Mesendoderm (in vitro differentiated cells): ENCODE data around the gene PLSCR3.
"Not testable (repeated sequence)": the region's sequence is repeated elsewhere in the genome, so short reads cannot be mapped to it uniquely, and the experiment has no call there.

ENCODE experiments used
- DNase-seq: peaks from one replicate; pipeline ENCODE4 v3.0.0; 2013
- H2AK5ac ChIP-seq: 2 replicates; pipeline ENCODE4 v1.6.1; 2013; ENCODE audit warnings: low read length, inconsistent platforms
- H2BK120ac ChIP-seq: 2 replicates; pipeline ENCODE4 v1.6.1; 2013; ENCODE audit warnings: low read depth, mild to moderate bottlenecking, low read length, moderate library complexity, mixed read lengths
- H2BK15ac ChIP-seq: replicated peaks from 2 replicates; pipeline ENCODE4 v1.6.1; 2013; ENCODE audit warnings: low read depth, mild to moderate bottlenecking, moderate library complexity
- H2BK5ac ChIP-seq: 2 replicates; pipeline ENCODE4 v1.6.1; 2013; ENCODE audit warnings: low read length, inconsistent platforms
- H3K18ac ChIP-seq: 2 replicates; pipeline ENCODE4 v1.6.1; 2013; ENCODE audit warnings: mild to moderate bottlenecking, low read length, mixed read lengths
- H3K23ac ChIP-seq: one replicate; pipeline ENCODE4 v1.6.1; 2013; ENCODE audit warnings: low read length
- H3K27ac ChIP-seq: 2 replicates; pipeline ENCODE4 v1.5.1; 2013; ENCODE audit warnings: low read depth, mild to moderate bottlenecking, inconsistent platforms, low read length, moderate library complexity
- H3K27me3 ChIP-seq: 2 replicates; pipeline ENCODE4 v1.6.1; 2013; ENCODE audit warnings: low read length, control low read depth, mild to moderate bottlenecking, inconsistent platforms; ENCODE audit not compliant: insufficient read depth, poor library complexity
- H3K36me3 ChIP-seq: 2 replicates; pipeline ENCODE4 v1.6.1; 2013; ENCODE audit warnings: low read length, inconsistent platforms; ENCODE audit not compliant: control insufficient read depth, insufficient read depth
- H3K4ac ChIP-seq: one replicate; pipeline ENCODE4 v1.6.1; 2013; ENCODE audit warnings: low read depth, mild to moderate bottlenecking, low read length, moderate library complexity
- H3K4me1 ChIP-seq: 2 replicates; pipeline ENCODE4 v1.6.1; 2013; ENCODE audit warnings: low read depth, low read length, inconsistent platforms; ENCODE audit not compliant: control insufficient read depth
- H3K4me2 ChIP-seq: 2 replicates; pipeline ENCODE4 v1.6.1; 2013; ENCODE audit warnings: low read length
- H3K4me3 ChIP-seq: 2 replicates; pipeline ENCODE4 v1.5.1; 2013; ENCODE audit warnings: mild to moderate bottlenecking, low read length
- H3K56ac ChIP-seq: one replicate; pipeline ENCODE4 v1.6.1; 2013; ENCODE audit warnings: low read length
- H3K79me1 ChIP-seq: 2 replicates; pipeline ENCODE4 v1.6.1; 2013; ENCODE audit warnings: low read length, inconsistent platforms
- H3K79me2 ChIP-seq: 2 replicates; pipeline ENCODE4 v1.6.1; 2013; ENCODE audit warnings: mild to moderate bottlenecking, low read length; ENCODE audit not compliant: control insufficient read depth, insufficient read depth
- H3K9ac ChIP-seq: 2 replicates; pipeline ENCODE4 v1.6.1; 2013; ENCODE audit warnings: low read length, inconsistent platforms
- H4K5ac ChIP-seq: one replicate; pipeline ENCODE4 v1.6.1; 2013; ENCODE audit warnings: low read length
- H4K8ac ChIP-seq: one replicate; pipeline ENCODE4 v1.6.1; 2013; ENCODE audit warnings: low read depth, mild to moderate bottlenecking, control low read depth, low read length, moderate library complexity
- WGBS: extraction: QIAGEN DNeasy Blood & Tissue Kit; methylation state at CpG from one replicate; pipeline ENCODE4 v1.1.7; 2013; ENCODE audit warnings: low lambda C conversion rate, missing lambda C conversion rate; ENCODE audit not compliant: insufficient coverage; ENCODE audit errors: extremely low coverage; 5-methylcytosine and 5-hydroxymethylcytosine counted together

Gene PLSCR3

DNA sequence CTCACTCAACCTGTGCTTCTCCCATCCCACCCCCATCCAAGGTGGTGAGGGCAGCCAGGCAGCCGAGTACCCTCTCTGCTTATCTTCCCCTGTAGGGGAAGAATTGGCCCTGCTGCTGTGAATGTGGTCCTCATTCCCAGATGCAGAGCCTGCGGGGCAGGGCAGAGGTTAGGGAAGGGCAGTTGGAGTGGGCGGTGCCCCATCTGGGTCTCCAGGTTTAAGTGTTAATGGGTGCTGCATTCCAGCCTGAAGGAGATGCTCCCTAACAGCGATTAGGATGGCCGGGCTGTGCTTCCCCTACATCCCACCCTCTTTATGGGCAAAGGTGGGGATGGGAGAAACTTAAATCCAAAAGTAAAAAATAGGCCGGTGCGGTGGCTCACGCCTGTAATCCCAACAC, 27.2 kb downstream of the PLSCR3 start:
- Histone ChIP-seq H2BK120ac (no peak overlapping the region), H3K27me3 (no peaks in the 10 kb centered on the region), H2AK5ac (no peak overlapping the region), H4K8ac (no peak overlapping the region), H3K4ac (no peak overlapping the region), H2BK15ac (no peak overlapping the region), H3K18ac (no peak overlapping the region), H3K79me1 (no peaks in the 10 kb centered on the region), H3K4me3 (no peak overlapping the region), H3K9ac (no peak overlapping the region), H2BK5ac (no peak overlapping the region), H3K4me1 (no peaks in the 10 kb centered on the region), H4K5ac (no peak overlapping the region), H3K4me2 (no peak overlapping the region), H3K79me2 (no peaks in the 10 kb centered on the region), H3K36me3 (no peaks in the 10 kb centered on the region), H3K56ac (no peak overlapping the region), H3K27ac (no peak overlapping the region), H3K23ac (no peak overlapping the region)
- no peak for DNase-seq
- WGBS = no CpG with 5 or more reads among the region's 8 CpGs

DNA sequence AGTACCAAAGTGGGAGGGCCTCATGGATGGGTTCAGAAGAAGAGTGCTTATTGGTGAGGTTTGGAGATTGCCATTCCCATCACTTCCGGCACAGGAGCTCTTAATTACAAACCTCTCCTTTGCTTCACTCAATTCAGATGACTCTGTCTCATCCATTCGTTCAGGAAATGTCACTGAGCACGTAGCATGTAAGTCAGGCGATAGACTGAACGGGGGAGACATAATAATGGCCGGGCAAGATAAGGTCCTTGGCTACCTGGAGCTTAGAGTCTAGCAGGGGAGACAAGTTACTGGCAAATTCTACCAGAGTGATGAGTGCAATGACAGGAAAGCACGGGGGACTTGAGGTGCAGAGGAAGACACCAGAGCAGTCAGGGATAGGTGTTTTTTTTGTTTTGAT, 28.4 kb downstream of the PLSCR3 start:
- H3K4me3 ChIP-seq, H3K79me2 ChIP-seq, H2BK15ac ChIP-seq, H3K23ac ChIP-seq, H2AK5ac ChIP-seq, H3K4ac ChIP-seq, H3K4me1 ChIP-seq, H3K27ac ChIP-seq, H4K5ac ChIP-seq, H3K79me1 ChIP-seq, H4K8ac ChIP-seq, H3K56ac ChIP-seq, H3K36me3 ChIP-seq, H3K4me2 ChIP-seq, H3K27me3 ChIP-seq, H2BK120ac ChIP-seq, H2BK5ac ChIP-seq, DNase-seq, H3K9ac ChIP-seq, H3K18ac ChIP-seq: not testable (repeated sequence)
- WGBS = no CpG with 5 or more reads among the region's 7 CpGs

DNA sequence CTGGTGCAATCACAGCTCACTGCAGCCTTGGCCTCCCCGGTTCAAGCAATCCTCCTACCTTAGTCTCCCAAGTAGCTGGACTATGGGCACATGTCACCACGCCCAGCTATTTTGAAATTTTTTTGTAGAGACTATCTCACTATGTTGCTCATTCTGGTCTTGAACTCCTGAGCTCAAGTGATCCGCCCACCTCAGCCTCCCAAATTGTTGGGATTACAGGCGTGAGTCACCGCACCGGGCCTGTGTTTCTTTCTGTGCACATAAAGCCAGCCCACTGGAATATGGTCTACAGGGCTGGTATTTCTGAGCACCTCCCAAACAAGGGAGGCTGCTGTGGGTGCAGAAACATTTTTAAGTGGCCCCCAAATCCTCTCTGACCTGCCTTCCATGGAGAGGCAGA, 31.0 kb downstream of the PLSCR3 start:
- no peak overlapping the region for H3K56ac ChIP-seq
- WGBS = no CpG with 5 or more reads among the region's 6 CpGs

DNA sequence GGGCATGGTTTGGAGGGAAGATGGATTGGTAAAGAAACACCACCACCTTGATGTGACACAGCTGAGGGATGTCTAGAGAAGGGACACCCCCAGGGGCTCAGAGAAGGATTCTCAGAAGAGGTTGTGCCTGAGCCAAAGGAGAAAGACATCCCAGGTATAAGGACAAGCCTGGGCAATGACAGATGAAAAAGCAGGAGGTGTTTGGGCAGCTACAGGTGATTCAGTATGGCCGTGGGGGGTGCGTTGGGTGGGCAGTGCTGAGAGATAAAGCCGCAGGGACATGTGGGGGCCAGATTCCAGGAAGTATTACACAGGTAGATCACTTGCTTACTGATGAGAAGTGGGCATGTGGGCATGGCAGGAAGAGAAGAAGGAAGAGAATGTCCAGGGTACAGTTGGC, 32.4 kb downstream of the PLSCR3 start:
- H3K79me1 ChIP-seq = no peaks in the 10 kb centered on the region
- no peak overlapping the region for H4K5ac ChIP-seq
- H3K23ac ChIP-seq = no peak overlapping the region
- no peak overlapping the region for H2BK15ac ChIP-seq
- no peak overlapping the region for H3K9ac ChIP-seq
- no peak overlapping the region for H2AK5ac ChIP-seq
- no peak overlapping the region for H4K8ac ChIP-seq
- no peak overlapping the region for H3K18ac ChIP-seq
- H2BK5ac ChIP-seq = no peak overlapping the region
- no peak overlapping the region for H3K4me2 ChIP-seq
- no peak for DNase-seq
- H3K36me3 ChIP-seq = no peaks in the 10 kb centered on the region
- H3K56ac ChIP-seq = no peak overlapping the region
- no peak overlapping the region for H3K4ac ChIP-seq
- WGBS = no CpG with 5 or more reads among the region's 3 CpGs
- H3K27ac ChIP-seq = no peak overlapping the region
- H3K27me3 ChIP-seq = no peaks in the 10 kb centered on the region
- H2BK120ac ChIP-seq = no peak overlapping the region
- no peak overlapping the region for H3K4me3 ChIP-seq
- no peaks in the 10 kb centered on the region for H3K79me2 ChIP-seq
- H3K4me1 ChIP-seq = no peaks in the 10 kb centered on the region

More for the DNA sequence above, 31.0 kb downstream of the PLSCR3 start:
- Histone ChIP-seq H3K18ac (no peak overlapping the region), H4K8ac (no peak overlapping the region), H3K79me1 (no peaks in the 10 kb centered on the region), H4K5ac (no peak overlapping the region), H3K23ac (no peak overlapping the region), H3K9ac (no peak overlapping the region), H3K36me3 (no peaks in the 10 kb centered on the region), H3K27me3 (no peaks in the 10 kb centered on the region), H3K4ac (no peak overlapping the region), H2AK5ac (no peak overlapping the region), H3K27ac (no peak overlapping the region), H2BK120ac (no peak overlapping the region), H3K4me2 (no peak overlapping the region), H3K4me3 (no peak overlapping the region), H3K4me1 (no peaks in the 10 kb centered on the region), H3K79me2 (no peaks in the 10 kb centered on the region), H2BK5ac (no peak overlapping the region), H2BK15ac (no peak overlapping the region)
- no peak for DNase-seq

DNA sequence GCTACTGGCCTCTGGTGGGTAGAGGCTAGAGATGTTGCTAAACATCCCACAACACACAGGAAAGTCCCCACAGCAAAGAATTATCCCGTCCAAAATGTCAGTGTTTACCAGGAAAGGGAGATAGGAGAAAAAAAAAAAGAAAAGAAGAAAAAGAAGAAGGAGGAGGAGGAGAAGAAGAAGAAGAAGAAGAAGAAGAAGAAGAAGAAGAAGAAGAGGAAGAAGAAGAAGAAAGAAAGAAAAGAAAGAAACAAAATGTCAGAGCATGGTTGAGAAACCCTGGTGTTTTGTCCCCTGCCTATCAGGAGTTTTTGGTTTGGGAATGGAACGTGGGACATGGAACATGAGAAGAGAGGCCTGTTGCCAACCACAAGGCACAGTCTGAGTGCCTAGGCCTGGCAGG, 36.9 kb downstream of the PLSCR3 start:
- Histone ChIP-seq H2BK15ac (no peak overlapping the region), H3K27ac (no peak overlapping the region), H4K8ac (no peak overlapping the region), H3K79me2 (no peaks in the 10 kb centered on the region), H2BK120ac (no peak overlapping the region), H2BK5ac (no peak overlapping the region), H2AK5ac (no peak overlapping the region), H3K18ac (no peak overlapping the region), H3K27me3 (no peaks in the 10 kb centered on the region), H3K79me1 (no peaks in the 10 kb centered on the region), H3K36me3 (no peaks in the 10 kb centered on the region), H3K4ac (no peak overlapping the region), H4K5ac (no peak overlapping the region), H3K56ac (no peak overlapping the region), H3K23ac (no peak overlapping the region), H3K4me1 (no peaks in the 10 kb centered on the region), H3K4me2 (no peak overlapping the region), H3K4me3 (no peak overlapping the region), H3K9ac (no peak overlapping the region)
- no CpG with 5 or more reads among the region's 2 CpGs for whole genome bisulfite sequencing
- DNase-seq = no peak

DNA sequence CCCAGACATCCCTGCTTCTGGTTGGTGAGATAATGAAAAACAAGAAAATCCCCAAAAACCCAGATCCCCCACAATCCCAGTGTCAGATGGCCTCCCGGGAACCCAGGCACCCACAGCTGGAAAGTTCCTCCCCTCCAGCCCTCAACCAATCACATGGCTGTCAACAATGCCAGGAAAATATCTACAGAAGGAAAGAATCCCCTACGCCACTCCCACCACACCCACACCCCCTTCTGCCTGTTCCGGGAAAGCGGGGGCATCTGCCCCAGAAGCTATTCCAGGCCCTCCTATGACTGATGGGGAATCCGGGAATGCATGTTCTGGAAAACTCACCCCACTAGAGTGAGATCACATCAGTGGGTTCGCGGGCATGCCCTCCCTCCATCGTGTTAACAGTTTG, 37.6 kb downstream of the PLSCR3 start:
- no CpG with 5 or more reads among the region's 8 CpGs for WGBS
- no peak overlapping the region for H3K56ac ChIP-seq
- no peak overlapping the region for H2BK15ac ChIP-seq
- no peak for DNase-seq
- H3K4me2 ChIP-seq = no peak overlapping the region
- no peaks in the 10 kb centered on the region for H3K27me3 ChIP-seq
- H3K4me3 ChIP-seq = no peak overlapping the region
- no peaks in the 10 kb centered on the region for H3K4me1 ChIP-seq
- H3K27ac ChIP-seq = no peak overlapping the region
- no peaks in the 10 kb centered on the region for H3K36me3 ChIP-seq
- no peak overlapping the region for H2AK5ac ChIP-seq
- H3K18ac ChIP-seq = no peak overlapping the region
- no peaks in the 10 kb centered on the region for H3K79me1 ChIP-seq
- H3K9ac ChIP-seq = no peak overlapping the region
- H3K4ac ChIP-seq = no peak overlapping the region
- H4K5ac ChIP-seq = no peak overlapping the region
- H4K8ac ChIP-seq = no peak overlapping the region
- no peak overlapping the region for H2BK5ac ChIP-seq
- H3K23ac ChIP-seq = no peak overlapping the region
- H2BK120ac ChIP-seq = no peak overlapping the region
- no peaks in the 10 kb centered on the region for H3K79me2 ChIP-seq
